Activated naive CD4-positive, alpha-beta T cell treated with anti-CD3 and anti-CD28 coated beads, Interleukin-2, amount 50 U/mL, for 72 hours (primary cell): Measurements from ENCODE around the gene AHI1. TPM values are rescaled to one million over a fixed set of nuclear protein-coding genes. Genes with fewer than 3 reads are reported as not detected.
A peak's percentile ranks its signal among the peaks of the same experiment; 100 is the strongest.
"Not testable (repeated sequence)": the region's sequence is repeated elsewhere in the genome, so short reads cannot be mapped to it uniquely, and the experiment has no call there.

Experiments
- ATAC-seq, 2 donors: fragments of 150-1000 bp; cut with Tn5 transposase; 2 replicates each; pipeline ENCODE4 v1.10.0; 2021; ENCODE audit warnings: mild to moderate bottlenecking in 2 of 2, moderate library complexity in 2 of 2
- DNase-seq, 2 donors: peaks; one replicate each; pipeline ENCODE4 v3.0.0; 2021 to 2022; ENCODE audit warnings: low spot score in 2 of 2
- H3K27ac Mint-ChIP-seq, 2 donors: one replicate each; pipeline ENCODE4 v1.8.0; 2022; ENCODE audit warnings: mild to moderate bottlenecking in 2 of 2, mixed read lengths in 2 of 2
- H3K36me3 Mint-ChIP-seq, 2 donors: one replicate each; pipeline ENCODE4 v1.8.0; 2022; ENCODE audit warnings: mixed read lengths in 2 of 2
- H3K9me3 Mint-ChIP-seq, 2 donors: one replicate each; pipeline ENCODE4 v1.8.0; 2022; ENCODE audit warnings: mixed read lengths in 2 of 2
- total RNA-seq, 2 donors: library from RNA; stranded (reverse); gene quantifications; one replicate each; pipeline ENCODE4 v1.2.3, GENCODE V29; 2022

The AHI1 gene
- total RNA-seq, 2 donors from 2014 or later = 34.6 to 38.5 TPM

DNA sequence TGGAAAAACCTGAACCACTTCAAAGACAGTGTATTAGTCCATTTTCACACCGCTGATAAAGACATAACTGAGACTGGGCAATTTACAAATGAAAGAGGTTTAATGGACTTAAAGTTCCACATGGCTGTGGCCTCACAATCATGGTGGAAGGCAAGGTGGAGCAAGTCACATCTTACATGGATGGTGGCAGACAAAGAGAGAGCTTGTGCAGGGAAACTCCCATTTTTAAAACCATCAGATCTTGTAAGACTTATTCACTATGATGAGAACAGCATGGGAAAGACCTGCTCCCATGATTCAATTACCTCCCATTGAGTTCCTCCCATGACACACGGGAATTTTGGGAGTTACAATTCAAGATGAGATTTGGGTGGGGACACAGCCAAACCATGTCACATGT is 13.6 kb downstream of the AHI1 start:
- not testable (repeated sequence) for ATAC-seq, DNase-seq, H3K27ac Mint-ChIP-seq
- Mint-ChIP-seq H3K36me3 (peaks cover 35 to 78% of the 10 kb centered on the region in 2 donors), H3K9me3 (peaks cover 9 to 36% of the 10 kb centered on the region in 2 donors)

DNA sequence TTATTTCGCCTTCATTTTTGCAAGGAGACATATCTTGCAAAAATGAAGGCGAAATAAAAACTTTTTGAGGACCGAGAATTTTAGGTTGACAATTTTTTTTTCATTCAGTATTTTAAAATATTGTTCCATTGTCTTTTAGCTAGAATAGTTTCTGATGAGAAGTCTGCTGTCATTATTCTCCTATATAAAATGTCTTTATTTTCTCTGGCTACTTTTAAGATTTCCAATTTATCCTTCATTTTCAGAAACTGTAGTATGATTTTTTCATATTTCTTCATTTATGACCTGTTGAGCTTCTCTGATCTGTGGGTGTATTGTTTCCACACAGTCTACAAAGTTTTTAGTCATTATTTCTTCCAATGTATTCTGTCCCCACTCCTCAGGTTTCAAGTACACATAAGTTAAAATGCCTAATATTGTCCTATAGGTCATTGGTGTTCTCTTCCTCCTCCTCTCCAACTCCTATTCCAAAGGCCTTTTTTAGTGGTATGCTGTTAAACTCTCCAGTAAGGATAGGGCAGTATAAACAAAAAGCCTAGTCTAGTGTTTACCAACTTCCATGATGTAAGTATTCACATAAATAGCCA is 15.7 kb downstream of the AHI1 start:
- Mint-ChIP-seq H3K9me3 (peaks cover 9 to 42% of the 10 kb centered on the region in 2 donors), H3K27ac (no peak overlapping the region), H3K36me3 (peaks cover 51 to 82% of the 10 kb centered on the region in 2 donors)
- DNase-seq (no peak), ATAC-seq (no peak)

DNA sequence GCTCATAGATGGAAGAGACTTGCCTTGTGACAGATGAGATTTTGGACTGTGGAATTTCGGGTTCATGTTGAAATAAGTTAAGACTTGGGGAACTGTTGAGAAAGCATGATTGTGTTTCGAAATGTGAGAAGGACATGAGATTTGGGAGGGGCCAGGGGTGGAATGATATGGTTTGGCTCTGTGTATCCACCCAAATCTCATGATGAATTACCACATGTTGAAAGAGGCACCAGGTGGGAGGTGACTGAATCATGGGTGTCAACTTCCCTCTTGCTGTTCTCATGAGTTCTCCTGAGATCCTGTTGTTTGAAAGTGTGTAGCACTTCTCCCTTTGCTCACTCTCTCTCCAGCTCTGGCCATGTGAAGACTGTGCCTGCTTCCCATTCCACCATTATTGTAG is 17.9 kb downstream of the AHI1 start:
- Mint-ChIP-seq H3K9me3 (peaks cover 9 to 38% of the 10 kb centered on the region in 2 donors), H3K27ac (peak overlapping the region in 1 of 2 donors; percentile 10), H3K36me3 (peaks cover 47 to 69% of the 10 kb centered on the region in 2 donors)
- DNase-seq (no peak), ATAC-seq (no peak)

DNA sequence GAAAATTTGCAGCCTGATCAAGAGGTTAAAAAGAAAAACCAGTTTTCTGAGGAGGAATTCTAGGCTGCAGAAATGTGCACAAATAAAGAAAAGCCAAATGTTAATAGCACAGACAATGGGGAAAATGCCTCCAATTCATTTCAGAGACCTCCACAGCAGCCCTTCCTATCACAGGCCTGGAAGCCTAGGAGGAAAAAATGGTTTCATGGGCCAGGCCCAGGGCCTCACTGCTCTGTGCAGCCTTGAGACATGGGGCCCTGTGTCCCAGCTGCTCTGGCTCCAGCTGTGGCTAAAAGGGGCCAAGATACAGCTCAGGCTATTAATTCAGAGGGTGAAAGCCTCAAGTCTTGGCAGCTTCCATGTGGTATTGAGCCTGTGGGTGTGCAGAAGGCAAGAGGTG is 18.9 kb downstream of the AHI1 start:
- no peak for DNase-seq
- no peak overlapping the region for H3K27ac Mint-ChIP-seq
- no peak for ATAC-seq
- H3K36me3 Mint-ChIP-seq = peaks cover 42 to 59% of the 10 kb centered on the region in 2 donors
- H3K9me3 Mint-ChIP-seq = peaks cover 6 to 31% of the 10 kb centered on the region in 2 donors

DNA sequence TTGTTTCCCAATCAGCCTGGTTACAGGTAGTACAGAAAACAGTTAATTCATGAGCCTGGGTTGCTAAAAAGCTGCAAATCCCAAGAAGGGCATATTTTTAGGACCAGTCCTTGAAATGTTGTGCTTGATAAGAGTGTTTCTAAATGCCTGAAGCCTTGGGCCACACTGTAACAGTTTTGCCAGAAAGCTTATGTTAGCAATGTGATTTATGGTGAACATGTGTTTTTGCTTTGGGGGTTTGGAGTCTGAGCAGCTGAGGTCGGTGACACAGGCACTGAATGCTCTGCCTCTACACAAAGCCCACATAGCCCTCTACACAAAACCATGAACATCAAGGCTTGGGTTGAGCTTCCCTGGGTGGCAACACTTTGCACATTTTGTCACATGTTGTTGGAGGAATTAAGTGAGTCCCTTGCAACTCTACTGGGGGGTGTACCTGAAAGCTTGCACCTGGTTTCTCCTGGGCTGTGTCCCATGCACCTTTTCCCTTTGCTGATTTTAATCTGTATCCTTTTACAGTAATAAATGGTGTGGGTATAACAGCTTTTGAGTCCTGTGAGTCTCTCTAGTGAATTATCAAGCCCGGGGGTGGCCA is 22.2 kb downstream of the AHI1 start:
- no peak overlapping the region for H3K27ac Mint-ChIP-seq
- DNase-seq = no peak
- peaks cover 0 to 18% of the 10 kb centered on the region in 2 donors for H3K9me3 Mint-ChIP-seq
- no peak for ATAC-seq
- H3K36me3 Mint-ChIP-seq = peaks cover 35 to 48% of the 10 kb centered on the region in 2 donors

DNA sequence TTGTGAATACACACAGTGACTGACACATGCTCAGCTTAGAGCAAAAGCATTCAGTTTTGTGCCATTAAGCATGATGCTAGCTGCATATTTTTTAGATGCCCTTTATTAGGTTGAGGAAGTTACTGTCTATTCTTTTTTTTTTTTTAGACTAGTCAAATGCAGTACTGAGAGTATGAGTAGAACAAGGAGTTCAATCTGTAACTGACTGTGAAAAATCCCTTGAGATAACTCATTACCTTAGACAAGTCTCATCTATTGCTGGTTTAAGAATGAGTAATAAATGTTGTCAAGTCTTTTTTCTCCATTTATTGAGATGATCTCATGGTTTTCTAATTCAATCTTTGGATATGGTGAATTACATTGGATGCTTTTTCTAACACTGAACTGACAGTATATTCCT is 23.2 kb downstream of the AHI1 start:
- no peak overlapping the region for H3K27ac Mint-ChIP-seq
- ATAC-seq = peak; percentile 37 to 92
- H3K36me3 Mint-ChIP-seq = peaks cover 25 to 45% of the 10 kb centered on the region in 2 donors

DNA sequence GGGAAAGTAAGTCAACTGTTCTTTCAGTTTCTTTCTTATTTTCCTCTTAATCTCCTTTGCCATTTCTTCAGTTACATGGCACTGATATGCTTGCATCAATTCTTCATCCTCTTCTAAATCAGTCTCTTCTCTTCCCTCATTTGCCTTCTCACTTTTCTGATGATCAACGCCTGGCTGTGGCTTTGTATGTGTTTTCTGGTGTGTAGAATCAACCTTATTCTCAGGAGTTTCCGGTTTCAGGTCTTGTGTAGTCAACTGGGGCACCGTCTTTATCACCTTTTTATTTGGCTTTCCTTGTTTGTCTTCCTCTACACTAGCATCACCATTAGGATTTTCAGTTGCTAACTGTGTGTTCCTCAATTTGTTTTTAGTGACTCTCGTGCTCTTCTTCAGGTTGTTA is 31.6 kb downstream of the AHI1 start:
- H3K36me3 Mint-ChIP-seq = peaks cover 8 to 35% of the 10 kb centered on the region in 2 donors
- DNase-seq = no peak
- no peak for ATAC-seq
- H3K27ac Mint-ChIP-seq = no peak overlapping the region
- no peaks in the 10 kb centered on the region for H3K9me3 Mint-ChIP-seq

More for the DNA sequence above, 23.2 kb downstream of the AHI1 start:
- peaks cover 0 to 10% of the 10 kb centered on the region in 2 donors for H3K9me3 Mint-ChIP-seq
- DNase-seq = no peak

DNA sequence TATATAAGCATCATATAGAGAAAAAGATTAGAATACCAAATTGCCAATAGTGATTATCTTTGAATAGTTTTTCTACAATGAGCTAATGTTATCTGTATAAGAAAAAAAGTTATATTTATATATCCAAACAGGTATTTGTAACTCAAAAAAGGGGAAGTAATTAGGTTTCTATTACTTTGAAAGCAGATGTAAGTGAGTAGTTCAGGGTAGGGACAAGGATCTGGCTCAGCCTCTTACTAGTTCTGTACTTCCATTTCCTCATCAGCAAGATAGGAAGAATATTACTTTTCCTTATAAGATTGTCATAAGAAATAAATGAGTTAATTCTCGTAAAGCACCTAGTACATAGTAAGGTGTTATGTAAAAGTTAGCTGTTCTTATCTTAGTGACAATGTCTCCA is 32.2 kb downstream of the AHI1 start:
- no peak for ATAC-seq
- peaks cover 8 to 29% of the 10 kb centered on the region in 2 donors for H3K36me3 Mint-ChIP-seq
- H3K27ac Mint-ChIP-seq = no peak overlapping the region
- H3K9me3 Mint-ChIP-seq = no peaks in the 10 kb centered on the region
- DNase-seq = no peak

DNA sequence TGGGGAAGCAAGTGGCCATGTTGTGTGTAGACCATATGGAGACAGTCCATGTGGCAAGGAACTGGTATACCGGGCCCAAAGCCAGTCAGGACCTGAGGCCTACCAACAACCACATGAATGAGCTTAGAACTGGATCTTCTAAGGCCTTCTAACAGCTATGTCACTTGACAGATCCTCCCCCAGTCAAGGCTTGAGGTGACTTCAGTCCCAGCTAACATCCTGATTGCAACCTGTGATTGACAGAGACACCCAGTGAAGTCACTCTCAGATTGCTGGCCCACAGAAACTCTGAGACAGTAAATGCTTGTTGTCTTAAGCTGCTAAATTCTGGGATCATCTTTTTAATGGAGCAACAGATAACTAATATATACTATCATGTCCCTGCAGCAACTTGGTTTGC is 32.9 kb downstream of the AHI1 start:
- DNase-seq = no peak
- no peak for ATAC-seq
- H3K9me3 Mint-ChIP-seq = no peaks in the 10 kb centered on the region
- peaks cover 8 to 25% of the 10 kb centered on the region in 2 donors for H3K36me3 Mint-ChIP-seq
- no peak overlapping the region for H3K27ac Mint-ChIP-seq

DNA sequence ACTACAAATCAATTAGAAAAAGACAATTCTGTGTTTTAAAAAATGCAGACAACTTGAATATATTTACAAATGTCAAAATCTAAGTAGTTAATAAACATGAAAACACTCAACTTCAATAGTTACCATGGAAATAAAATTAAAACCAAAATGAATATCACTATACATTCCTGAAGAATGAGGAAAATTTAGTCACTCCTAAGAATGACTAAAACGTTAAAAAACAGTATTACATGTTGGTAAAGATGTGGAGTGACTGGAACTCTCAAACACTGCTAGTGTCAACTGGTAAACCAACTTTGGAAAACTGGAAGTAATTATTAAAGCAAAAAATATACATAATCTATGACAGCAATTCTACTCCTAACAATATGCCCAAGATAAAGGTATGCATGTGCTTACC is 36.3 kb downstream of the AHI1 start:
- DNase-seq = no peak
- ATAC-seq = no peak
- H3K27ac Mint-ChIP-seq = no peak overlapping the region
- H3K36me3 Mint-ChIP-seq = peaks cover 8 to 20% of the 10 kb centered on the region in 2 donors
- no peaks in the 10 kb centered on the region for H3K9me3 Mint-ChIP-seq

DNA sequence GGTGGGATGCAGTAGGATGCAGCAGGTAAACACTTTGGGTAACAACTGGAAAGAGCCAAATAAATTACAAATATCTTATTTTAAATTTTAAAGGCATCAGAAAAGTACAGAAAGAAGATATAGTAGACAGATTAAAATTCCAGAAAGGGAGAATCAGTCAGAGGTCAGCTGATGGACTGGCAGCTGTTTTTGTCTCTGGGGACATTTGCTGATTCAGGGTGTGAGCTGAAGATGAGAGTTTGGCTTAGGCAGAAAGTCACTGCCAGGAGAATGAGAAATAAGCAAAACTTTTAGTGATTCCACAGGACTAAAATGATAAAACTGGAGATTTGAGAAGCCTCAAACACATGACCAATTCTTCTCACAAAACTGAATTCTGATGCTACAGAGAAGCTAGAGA is 39.5 kb downstream of the AHI1 start:
- Mint-ChIP-seq H3K27ac (peak overlapping the region in 1 of 2 donors; percentile 41), H3K36me3 (peaks cover 0 to 5% of the 10 kb centered on the region in 2 donors), H3K9me3 (no peaks in the 10 kb centered on the region)
- ATAC-seq (no peak), DNase-seq (no peak)

DNA sequence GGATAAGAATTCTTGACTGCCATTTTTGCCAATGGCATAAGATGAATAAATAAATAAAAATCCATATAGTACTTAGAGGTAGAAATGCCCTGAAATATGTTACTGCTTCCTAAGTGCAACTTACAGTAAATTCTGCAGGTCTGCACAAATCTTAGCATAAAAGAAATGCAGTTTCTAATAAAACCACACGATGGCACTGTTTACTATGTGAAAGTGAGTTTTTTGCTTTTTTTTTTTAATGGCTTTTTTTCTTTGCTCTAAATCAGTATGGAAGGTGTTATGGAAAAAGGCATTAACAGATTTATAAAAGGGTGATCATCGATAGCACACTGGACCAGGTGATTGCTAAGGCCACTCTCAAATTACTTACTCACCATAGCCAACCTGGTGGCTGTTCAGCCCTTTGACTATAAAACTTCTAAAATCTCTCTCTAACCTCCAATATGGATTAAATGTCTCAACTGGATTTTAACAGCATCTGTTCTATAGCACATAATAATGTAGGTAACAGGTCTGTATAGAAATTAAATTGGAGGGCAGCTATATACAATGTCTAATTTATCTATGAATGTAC is 45.8 kb downstream of the AHI1 start:
- no peak for ATAC-seq
- no peak overlapping the region for H3K27ac Mint-ChIP-seq
- no peaks in the 10 kb centered on the region for H3K36me3 Mint-ChIP-seq
- H3K9me3 Mint-ChIP-seq = no peaks in the 10 kb centered on the region
- DNase-seq = no peak

DNA sequence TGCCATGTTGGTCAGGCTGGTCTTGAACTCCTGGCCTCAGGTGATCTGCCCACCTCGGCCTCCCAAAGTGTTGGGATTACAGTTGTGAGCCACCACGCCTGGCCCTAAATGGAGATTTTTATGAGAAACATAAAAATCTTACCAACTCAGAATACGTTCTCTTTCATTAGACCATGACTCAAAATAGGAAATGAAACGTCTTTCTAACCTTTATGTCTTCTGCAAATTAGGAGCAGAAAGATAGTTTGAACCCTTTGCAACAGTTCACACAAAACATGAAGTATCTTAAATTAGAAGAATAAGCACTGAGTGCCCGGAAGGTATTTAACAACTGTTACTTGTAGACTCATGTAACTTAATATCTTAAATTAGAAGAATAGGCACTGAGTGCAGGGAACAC is 48.3 kb downstream of the AHI1 start:
- no peak for DNase-seq
- Mint-ChIP-seq H3K9me3 (no peaks in the 10 kb centered on the region), H3K36me3 (no peaks in the 10 kb centered on the region), H3K27ac (no peak overlapping the region)
- ATAC-seq = no peak

DNA sequence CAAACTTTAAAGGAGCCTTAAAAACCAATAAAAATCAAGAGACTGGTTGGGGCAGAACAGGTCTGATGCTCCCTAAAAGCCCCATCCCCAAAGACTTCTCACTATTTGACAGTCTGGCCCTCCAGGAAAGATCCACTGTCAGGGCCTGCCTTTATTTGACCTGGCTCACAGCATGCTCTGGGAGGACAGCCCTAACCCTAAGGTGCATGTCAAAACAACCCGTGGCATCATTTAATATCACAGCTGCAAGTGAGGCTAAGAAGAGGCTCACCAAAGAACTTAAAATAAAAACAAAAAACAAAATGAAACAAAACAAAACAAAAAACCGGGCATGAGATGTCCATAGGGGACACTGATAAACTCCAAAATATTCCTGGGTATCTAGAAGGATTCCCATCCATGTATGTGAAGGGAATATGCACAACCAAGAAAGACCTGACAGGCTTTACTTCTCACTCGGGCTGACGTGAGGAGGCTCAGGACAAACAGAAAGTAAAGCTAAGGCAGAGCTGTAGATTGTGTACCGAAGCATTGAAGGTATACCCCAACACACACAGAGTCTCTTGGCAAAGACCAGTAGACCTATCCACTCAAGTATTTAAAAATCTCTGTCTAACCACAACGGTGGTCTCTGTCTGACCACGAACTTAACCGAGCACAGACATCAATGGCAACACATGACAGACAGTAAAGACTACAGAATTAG is 57.3 kb downstream of the AHI1 start:
- Mint-ChIP-seq H3K9me3 (no peaks in the 10 kb centered on the region), H3K27ac (peak overlapping the region; percentile 24 to 80), H3K36me3 (no peaks in the 10 kb centered on the region)
- peak; percentile 46 to 66 for ATAC-seq
- no peak for DNase-seq

DNA sequence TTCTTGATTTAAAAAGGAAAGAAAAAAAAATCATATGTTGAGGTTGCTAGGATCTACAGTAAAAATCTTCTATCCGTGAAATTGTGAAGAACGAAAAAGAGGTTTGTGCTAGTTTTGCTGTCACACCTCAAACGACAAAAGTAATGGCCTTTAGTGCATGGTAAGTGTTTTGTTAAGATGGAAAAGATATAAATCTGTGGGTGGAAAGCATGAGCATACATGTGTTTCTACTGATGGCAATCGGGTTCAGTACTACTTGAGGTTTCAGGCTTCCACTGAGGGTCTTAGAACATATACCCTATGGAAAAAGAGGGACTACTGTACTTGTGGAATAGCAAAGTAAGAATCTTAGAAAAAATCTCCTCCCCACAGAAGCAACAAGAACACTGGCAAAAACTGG is 58.0 kb downstream of the AHI1 start:
- Mint-ChIP-seq H3K27ac (peak overlapping the region in 1 of 2 donors; percentile 80), H3K9me3 (no peaks in the 10 kb centered on the region), H3K36me3 (no peaks in the 10 kb centered on the region)
- ATAC-seq (peak; percentile 40 to 51), DNase-seq (no peak)

DNA sequence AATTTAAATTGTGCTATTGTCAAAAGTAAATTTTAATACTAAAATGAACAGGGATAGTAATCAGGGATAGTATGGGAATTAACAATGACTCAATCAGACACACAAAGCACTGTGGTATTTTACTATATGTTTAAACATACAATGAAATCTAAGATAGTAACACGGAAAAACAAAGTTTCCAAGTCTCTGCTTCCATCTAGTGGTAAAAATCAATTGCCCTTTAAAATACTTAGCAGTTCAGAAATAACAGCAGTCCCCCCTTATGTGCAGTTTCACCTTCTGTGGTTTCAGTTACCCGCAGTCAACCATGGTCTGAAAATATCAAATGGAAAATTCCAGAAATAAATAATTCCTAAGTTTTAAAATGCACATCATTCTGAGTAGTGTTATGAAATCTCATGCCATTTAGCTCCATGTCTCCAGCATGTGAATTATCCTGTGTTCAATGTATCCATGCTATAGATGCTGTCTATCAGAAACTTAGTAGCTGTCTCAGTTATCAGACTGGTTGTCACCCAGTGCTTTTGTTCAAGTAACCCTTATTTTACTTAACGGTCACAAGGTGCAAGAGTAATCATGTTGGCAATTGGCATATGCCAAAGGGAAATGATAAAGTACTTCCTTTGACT is 58.5 kb downstream of the AHI1 start:
- H3K27ac Mint-ChIP-seq = peak overlapping the region in 1 of 2 donors; percentile 80
- H3K36me3 Mint-ChIP-seq = no peaks in the 10 kb centered on the region
- DNase-seq (no peak), ATAC-seq (peak; percentile 46 to 58)
- no peaks in the 10 kb centered on the region for H3K9me3 Mint-ChIP-seq

DNA sequence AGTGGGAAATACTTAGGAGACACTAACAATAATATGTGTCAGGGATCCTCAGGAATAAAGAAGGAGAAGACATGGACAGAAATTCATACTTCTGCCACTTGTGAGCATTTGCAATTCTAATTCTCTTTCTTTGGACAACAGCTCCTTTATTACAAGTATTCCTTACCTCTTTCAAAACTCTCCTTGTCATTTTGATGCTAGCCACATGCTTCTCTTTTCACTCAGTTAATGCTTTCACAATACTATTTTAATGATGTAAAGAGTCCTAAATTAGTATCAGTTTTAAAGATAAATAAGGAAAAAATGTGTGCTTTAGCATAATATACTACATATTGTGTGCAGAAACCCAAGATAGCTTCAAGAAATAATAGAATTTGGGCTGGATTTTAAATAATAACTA is 62.5 kb downstream of the AHI1 start:
- no peak for DNase-seq
- Mint-ChIP-seq H3K9me3 (no peaks in the 10 kb centered on the region), H3K27ac (no peak overlapping the region), H3K36me3 (no peaks in the 10 kb centered on the region)
- no peak for ATAC-seq
